Lower lobe of right lung (tissue), 2 donors: Measurements from ENCODE around the gene SART3. TPM values are rescaled to one million over a fixed set of nuclear protein-coding genes. Genes with fewer than 3 reads are reported as not detected.

Experiments used
- ATAC-seq, 2 donors: fragments of 200-7000 bp; cut with Tn5 transposase; one replicate each; pipeline ENCODE4 v1.9.1; 2020 to 2022; ENCODE audit warnings: mild to moderate bottlenecking in 2 of 2, moderate library complexity in 2 of 2
- DNase-seq: peaks from one replicate; pipeline ENCODE4 v3.0.0-alpha.2; 2020
- H3K27ac ChIP-seq: fragments of 200-600 bp; one replicate; pipeline ENCODE4 v1.8.0; 2022
- H3K27me3 ChIP-seq: fragments of 200-600 bp; one replicate; pipeline ENCODE4 v1.8.0; 2022; ENCODE audit warnings: low read depth
- H3K36me3 ChIP-seq: fragments of 200-600 bp; one replicate; pipeline ENCODE4 v1.8.0; 2022; ENCODE audit warnings: mild to moderate bottlenecking
- H3K4me1 ChIP-seq: fragments of 200-600 bp; one replicate; pipeline ENCODE4 v1.8.0; 2022
- H3K4me3 ChIP-seq: fragments of 200-600 bp; one replicate; pipeline ENCODE4 v1.8.0; 2022; ENCODE audit warnings: mild to moderate bottlenecking
- H3K9me3 ChIP-seq: fragments of 200-600 bp; one replicate; pipeline ENCODE4 v1.8.0; 2022
- intact Hi-C: fragments of 100-400 bp; cut with DNase I; formaldehyde crosslinking; loops from one replicate; pipeline ENCODE4 v1.11.0; 2022
- long read RNA-seq: library from polyadenylated mRNA; unstranded; transcript quantifications from one replicate; pipeline ENCODE4 v2.0.0, GENCODE V29; 2021
- total RNA-seq: library from RNA; stranded (reverse); fragmentation: NEBNext Ultra II Directional; extraction: Animal tissue kit (Norgen Biotek cat#: 25700); gene quantifications from one replicate; pipeline ENCODE4 v1.2.1, GENCODE V29; 2021
- TF ChIP-seq, protein P1 (sequence below): fragments of 200-600 bp; IDR thresholded peaks from one replicate; pipeline ENCODE4 v1.8.0; 2022; ENCODE audit warnings: antibody characterized with exemption, mild to moderate bottlenecking
- donor health status: DM: no; HTN: yes; CAD: no; lungs with severe emphysema.

Gene SART3
- 42.8 TPM for total RNA-seq
- long read RNA-seq, full-length matches to known transcripts = 10 of 26 reads
- long read RNA-seq, partial matches to known transcripts = 5 of 26 reads
- long read RNA-seq, other reads (novel, unspliced or antisense) = 11 of 26 reads

DNA sequence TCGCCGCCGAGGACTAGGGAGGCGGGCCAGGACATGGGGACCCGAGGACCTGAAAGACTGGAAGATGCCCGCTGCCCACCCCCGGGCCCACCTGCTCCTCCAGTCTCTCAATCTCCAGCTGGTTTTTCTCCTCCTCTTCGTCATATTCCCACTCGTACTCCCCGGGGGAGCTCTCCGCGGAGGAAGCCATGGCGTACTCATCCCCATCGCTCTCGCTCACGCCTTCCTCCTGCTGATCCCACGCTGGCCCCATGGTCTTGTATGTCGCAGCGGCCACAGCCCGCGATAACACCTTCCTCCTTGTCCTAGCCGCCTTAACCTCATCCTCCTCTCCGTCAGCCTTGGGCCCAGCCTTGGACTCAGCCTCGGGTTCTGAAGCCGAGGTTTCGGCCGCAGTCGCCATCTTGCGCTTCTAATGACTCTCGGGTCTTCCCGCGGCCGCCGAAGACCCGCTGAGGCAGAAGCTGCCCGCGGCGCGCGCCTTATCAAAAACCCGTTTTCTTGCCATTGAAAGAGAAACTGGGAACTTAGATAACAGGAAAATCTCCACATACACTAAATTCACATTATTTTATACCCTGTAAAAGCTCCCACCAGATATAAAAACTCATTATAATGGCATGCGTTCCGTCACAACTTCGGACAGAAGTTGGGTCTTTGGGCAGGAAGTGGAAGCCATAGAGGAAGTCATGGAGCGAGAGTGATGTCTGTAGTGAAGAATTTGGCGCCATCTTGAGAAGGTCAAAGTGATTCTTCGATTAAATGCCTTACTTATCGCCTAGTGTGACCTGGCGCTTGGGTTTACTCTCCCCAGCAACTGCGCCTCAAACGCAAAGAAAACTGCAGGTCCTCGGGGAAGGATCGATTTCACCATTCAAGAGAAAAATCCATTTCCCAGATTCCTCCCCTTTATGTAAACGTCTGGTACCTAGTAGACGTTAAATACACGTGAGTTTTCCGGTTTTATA lies at the start of gene SART3:
Gene SART3 (minus strand): TSS at position 422 of the 968 bp plus-strand sequence. CDS start 19 bp downstream, at position 403.
- peak; percentile 89 for DNase-seq
- H3K4me1 ChIP-seq = peaks cover 71% of the 10 kb centered on the region
- intact Hi-C loops = no loop called here
- H3K9me3 ChIP-seq = no peaks in the 10 kb centered on the region
- no peaks in the 10 kb centered on the region for H3K27me3 ChIP-seq
- H3K4me3 ChIP-seq = peak within 1 kb of the TSS; percentile 100
- peaks cover 45% of the 10 kb centered on the region for H3K36me3 ChIP-seq
- TF ChIP-seq, protein P1, sequence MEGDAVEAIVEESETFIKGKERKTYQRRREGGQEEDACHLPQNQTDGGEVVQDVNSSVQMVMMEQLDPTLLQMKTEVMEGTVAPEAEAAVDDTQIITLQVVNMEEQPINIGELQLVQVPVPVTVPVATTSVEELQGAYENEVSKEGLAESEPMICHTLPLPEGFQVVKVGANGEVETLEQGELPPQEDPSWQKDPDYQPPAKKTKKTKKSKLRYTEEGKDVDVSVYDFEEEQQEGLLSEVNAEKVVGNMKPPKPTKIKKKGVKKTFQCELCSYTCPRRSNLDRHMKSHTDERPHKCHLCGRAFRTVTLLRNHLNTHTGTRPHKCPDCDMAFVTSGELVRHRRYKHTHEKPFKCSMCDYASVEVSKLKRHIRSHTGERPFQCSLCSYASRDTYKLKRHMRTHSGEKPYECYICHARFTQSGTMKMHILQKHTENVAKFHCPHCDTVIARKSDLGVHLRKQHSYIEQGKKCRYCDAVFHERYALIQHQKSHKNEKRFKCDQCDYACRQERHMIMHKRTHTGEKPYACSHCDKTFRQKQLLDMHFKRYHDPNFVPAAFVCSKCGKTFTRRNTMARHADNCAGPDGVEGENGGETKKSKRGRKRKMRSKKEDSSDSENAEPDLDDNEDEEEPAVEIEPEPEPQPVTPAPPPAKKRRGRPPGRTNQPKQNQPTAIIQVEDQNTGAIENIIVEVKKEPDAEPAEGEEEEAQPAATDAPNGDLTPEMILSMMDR = no peak
- H3K27ac ChIP-seq = peak within 1 kb of the TSS; percentile 93
- peak; percentile 75 to 86 for ATAC-seq

- TF ChIP-seq, protein P1 = no peak
- no peaks in the 10 kb centered on the region for H3K27me3 ChIP-seq
- H3K4me1 ChIP-seq = peaks cover 29% of the 10 kb centered on the region
- H3K9me3 ChIP-seq = no peaks in the 10 kb centered on the region
- intact Hi-C loops = no loop called here
- no peak for DNase-seq
- H3K4me3 ChIP-seq = no peak overlapping the region
- no peak overlapping the region for H3K27ac ChIP-seq
- no peaks in the 10 kb centered on the region for H3K36me3 ChIP-seq
- no peak for ATAC-seq
Observed at GRCh38 chr12:108610336-108610815, 49.4 kb upstream of the SART3 start.

- Histone ChIP-seq H3K9me3 (no peaks in the 10 kb centered on the region), H3K36me3 (no peaks in the 10 kb centered on the region), H3K4me1 (peaks cover 29% of the 10 kb centered on the region), H3K27ac (no peak overlapping the region), H3K27me3 (no peaks in the 10 kb centered on the region), H3K4me3 (no peak overlapping the region)
- peak; percentile 38 to 67 for ATAC-seq
- intact Hi-C loops = no loop called here
- TF ChIP-seq, protein P1 = no peak
- DNase-seq = peak; percentile 58
Observed at GRCh38 chr12:108609537-108610335, 48.8 kb upstream of the SART3 start.

GRCh38 chr12:108608616-108609015 lies 47.6 kb upstream of the SART3 start:
- Histone ChIP-seq H3K27me3 (no peaks in the 10 kb centered on the region), H3K4me1 (peaks cover 26% of the 10 kb centered on the region), H3K36me3 (no peaks in the 10 kb centered on the region), H3K27ac (no peak overlapping the region), H3K9me3 (no peaks in the 10 kb centered on the region), H3K4me3 (no peak overlapping the region)
- TF ChIP-seq, protein P1 = no peak
- DNase-seq = no peak
- no peak for ATAC-seq
- intact Hi-C loops = no loop called here

- DNase-seq = no peak
- Histone ChIP-seq H3K4me1 (peaks cover 20% of the 10 kb centered on the region), H3K27ac (no peak overlapping the region), H3K4me3 (no peak overlapping the region), H3K27me3 (no peaks in the 10 kb centered on the region), H3K9me3 (no peaks in the 10 kb centered on the region), H3K36me3 (no peaks in the 10 kb centered on the region)
- ATAC-seq = no peak
- intact Hi-C loops = no loop called here
- TF ChIP-seq, protein P1 = no peak
Observed at GRCh38 chr12:108607981-108608600, 47.1 kb upstream of the SART3 start.
